Activated CD4-positive, alpha-beta T cell treated with anti-CD3 and anti-CD28 coated beads for 36 hours (primary cell): ENCODE measurements around the gene KRT36. TPM values are rescaled to one million over a fixed set of nuclear protein-coding genes. Genes with fewer than 3 reads are reported as not detected.
A peak's percentile ranks its signal among the peaks of the same experiment; 100 is the strongest.

Experiments
- ATAC-seq: fragments of 200-7000 bp; cut with Tn5 transposase; one replicate; pipeline ENCODE4 v1.10.0; 2021; ENCODE audit warnings: mild to moderate bottlenecking, moderate library complexity
- CTCF ChIA-PET: fragments of 350-600 bp; sonication (Branson Sonifier 250); formaldehyde crosslinking; loops from one replicate; lab custom pipeline; 2021; ENCODE audit warnings: antibody characterized with exemption; lab: Charles Lee
- POLR2A ChIA-PET: fragments of 350-600 bp; sonication (Branson Sonifier 250); formaldehyde crosslinking; loops from one replicate; lab custom pipeline; 2021; ENCODE audit warnings: antibody characterized with exemption, inconsistent platforms; lab: Charles Lee
- DNase-seq: peaks from one replicate; pipeline ENCODE4 v3.0.0-alpha.2; 2020
- H3K27ac Mint-ChIP-seq: one replicate; pipeline ENCODE4 v1.8.0; 2021; ENCODE audit warnings: mixed read lengths
- H3K27me3 Mint-ChIP-seq: one replicate; pipeline ENCODE4 v1.8.0; 2021; ENCODE audit warnings: mixed read lengths
- H3K36me3 Mint-ChIP-seq: one replicate; pipeline ENCODE4 v1.8.0; 2021; ENCODE audit warnings: low read depth, mixed read lengths
- H3K4me1 Mint-ChIP-seq: one replicate; pipeline ENCODE4 v1.8.0; 2021; ENCODE audit warnings: mixed read lengths
- H3K4me3 Mint-ChIP-seq: one replicate; pipeline ENCODE4 v1.8.0; 2021; ENCODE audit warnings: mild to moderate bottlenecking, moderate library complexity, mixed read lengths
- H3K9me3 Mint-ChIP-seq: one replicate; pipeline ENCODE4 v1.8.0; 2021; ENCODE audit warnings: low read depth, mixed read lengths
- intact Hi-C, 2 experiments: fragments of 100-400 bp; cut with DNase I in 1 of 2; cut with micrococcal nuclease in 1 of 2; formaldehyde crosslinking; loops; one replicate each; pipeline versions ENCODE4 v1.14.2 to v1.15.1; 2022 to 2024; cut with DNase I, micrococcal nuclease
- total RNA-seq, 2 experiments: library from RNA; stranded (reverse); gene quantifications; one replicate each; pipeline ENCODE4 v1.2.3, GENCODE V29; 2021

Gene KRT36
- total RNA-seq, 2 experiments from 2014 or later = not detected

GRCh38 chr17:41530062-41531048, 40.6 kb upstream of the KRT36 start:
- Mint-ChIP-seq H3K4me3 (no peak overlapping the region), H3K9me3 (no peaks in the 10 kb centered on the region), H3K4me1 (peaks cover 5% of the 10 kb centered on the region), H3K27ac (no peak overlapping the region), H3K27me3 (peaks cover 37% of the 10 kb centered on the region), H3K36me3 (no peaks in the 10 kb centered on the region)
- intact Hi-C loops = no loop called here
- ATAC-seq = no peak
- DNase-seq = no peak
- ChIA-PET CTCF (interaction anchor here (1.1 to 2.2 kb wide), 3 partner anchors 19 to 118 kb away, joined by 3 to 9 read pairs (median 3); no protein-coding TSS in a partner anchor), POLR2A (no interaction called here)

GRCh38 chr17:41529491-41529915, 39.8 kb upstream of the KRT36 start:
- peaks cover 37% of the 10 kb centered on the region for H3K27me3 Mint-ChIP-seq
- H3K36me3 Mint-ChIP-seq = no peaks in the 10 kb centered on the region
- no peak overlapping the region for H3K27ac Mint-ChIP-seq
- DNase-seq (no peak), ATAC-seq (no peak)
- ChIA-PET CTCF (interaction anchor here (0.6 to 2.2 kb wide), 5 partner anchors 20 to 463 kb away, joined by 3 to 9 read pairs (median 3); no protein-coding TSS in a partner anchor), POLR2A (no interaction called here)
- peaks cover 5% of the 10 kb centered on the region for H3K4me1 Mint-ChIP-seq
- H3K4me3 Mint-ChIP-seq = no peak overlapping the region
- H3K9me3 Mint-ChIP-seq = no peaks in the 10 kb centered on the region
- intact Hi-C loops = no loop called here

- H3K4me1 Mint-ChIP-seq = peaks cover 5% of the 10 kb centered on the region
- no peaks in the 10 kb centered on the region for H3K36me3 Mint-ChIP-seq
- H3K9me3 Mint-ChIP-seq = no peaks in the 10 kb centered on the region
- peaks cover 37% of the 10 kb centered on the region for H3K27me3 Mint-ChIP-seq
- POLR2A ChIA-PET = no interaction called here
- DNase-seq (no peak), ATAC-seq (no peak)
- CTCF ChIA-PET = interaction anchor here (0.6 to 2.2 kb wide), 5 partner anchors 20 to 464 kb away, joined by 3 to 9 read pairs (median 3); no protein-coding TSS in a partner anchor
- H3K27ac Mint-ChIP-seq = no peak overlapping the region
- no peak overlapping the region for H3K4me3 Mint-ChIP-seq
- intact Hi-C loops = no loop called here
These were observed 39.2 kb upstream of the KRT36 start for GRCh38 chr17:41528959-41529353.

- peak; percentile 15 for DNase-seq
- no peak for ATAC-seq
- Mint-ChIP-seq H3K27me3 (peaks cover 32% of the 10 kb centered on the region), H3K27ac (no peak overlapping the region), H3K4me1 (peaks cover 5% of the 10 kb centered on the region), H3K9me3 (no peaks in the 10 kb centered on the region), H3K36me3 (no peaks in the 10 kb centered on the region), H3K4me3 (no peak overlapping the region)
- intact Hi-C loops = no loop called here
- POLR2A ChIA-PET = no interaction called here
- CTCF ChIA-PET = interaction anchor here (0.7 to 1.0 kb wide), 2 partner anchors 54 to 55 kb away, joined by 3 to 4 read pairs; no protein-coding TSS in a partner anchor
These were observed 37.6 kb upstream of the KRT36 start for GRCh38 chr17:41527063-41528023.

- no peak for ATAC-seq
- ChIA-PET POLR2A (no interaction called here), CTCF (interaction anchor here (0.6 kb wide), 2 partner anchors 68 to 148 kb away, joined by 3 read pairs; no protein-coding TSS in a partner anchor)
- no peak for DNase-seq
- H3K27me3 Mint-ChIP-seq = peaks cover 24% of the 10 kb centered on the region
- no peak overlapping the region for H3K27ac Mint-ChIP-seq
- peaks cover 5% of the 10 kb centered on the region for H3K4me1 Mint-ChIP-seq
- H3K9me3 Mint-ChIP-seq = no peaks in the 10 kb centered on the region
- no peaks in the 10 kb centered on the region for H3K36me3 Mint-ChIP-seq
- intact Hi-C loops = no loop called here
- no peak overlapping the region for H3K4me3 Mint-ChIP-seq
These were observed 34.6 kb upstream of the KRT36 start for GRCh38 chr17:41524261-41524660.

- H3K4me1 Mint-ChIP-seq = peaks cover 5% of the 10 kb centered on the region
- no peaks in the 10 kb centered on the region for H3K9me3 Mint-ChIP-seq
- intact Hi-C loops = no loop called here
- ChIA-PET POLR2A (no interaction called here), CTCF (interaction anchor here (0.6 kb wide), 2 partner anchors 68 to 148 kb away, joined by 3 read pairs; no protein-coding TSS in a partner anchor)
- H3K36me3 Mint-ChIP-seq = no peaks in the 10 kb centered on the region
- no peak for DNase-seq
- H3K27me3 Mint-ChIP-seq = peaks cover 20% of the 10 kb centered on the region
- no peak overlapping the region for H3K4me3 Mint-ChIP-seq
- no peak overlapping the region for H3K27ac Mint-ChIP-seq
- ATAC-seq = no peak
These were observed 34.1 kb upstream of the KRT36 start for GRCh38 chr17:41523787-41524186.

GRCh38 chr17:41523225-41523593, 33.5 kb upstream of the KRT36 start:
- ATAC-seq (no peak), DNase-seq (no peak)
- no peak overlapping the region for H3K27ac Mint-ChIP-seq
- H3K36me3 Mint-ChIP-seq = no peaks in the 10 kb centered on the region
- H3K4me1 Mint-ChIP-seq = peaks cover 3% of the 10 kb centered on the region
- H3K27me3 Mint-ChIP-seq = peaks cover 14% of the 10 kb centered on the region
- ChIA-PET CTCF (no interaction called here), POLR2A (no interaction called here)
- no peaks in the 10 kb centered on the region for H3K9me3 Mint-ChIP-seq
- no peak overlapping the region for H3K4me3 Mint-ChIP-seq
- intact Hi-C loops = no loop called here

GRCh38 chr17:41522301-41523224, 32.9 kb upstream of the KRT36 start:
- ChIA-PET POLR2A (interaction anchor here (0.6 kb wide), 1 partner anchor 977 kb away, joined by 5 read pairs; no protein-coding TSS in a partner anchor), CTCF (interaction anchor here (1.1 kb wide), 1 partner anchor 27 kb away, joined by 3 read pairs; no protein-coding TSS in a partner anchor)
- intact Hi-C loops = no loop called here
- H3K9me3 Mint-ChIP-seq = no peaks in the 10 kb centered on the region
- H3K27ac Mint-ChIP-seq = no peak overlapping the region
- ATAC-seq = no peak
- DNase-seq = no peak
- no peaks in the 10 kb centered on the region for H3K36me3 Mint-ChIP-seq
- no peak overlapping the region for H3K4me3 Mint-ChIP-seq
- H3K27me3 Mint-ChIP-seq = peaks cover 14% of the 10 kb centered on the region
- H3K4me1 Mint-ChIP-seq = peaks cover 3% of the 10 kb centered on the region

- H3K27ac Mint-ChIP-seq = no peak overlapping the region
These were observed 32.0 kb upstream of the KRT36 start for GRCh38 chr17:41521574-41522261.

More at GRCh38 chr17:41521574-41522261, 32.0 kb upstream of the KRT36 start:
- DNase-seq (no peak), ATAC-seq (no peak)
- Mint-ChIP-seq H3K4me1 (no peaks in the 10 kb centered on the region), H3K27me3 (peaks cover 6% of the 10 kb centered on the region), H3K36me3 (no peaks in the 10 kb centered on the region), H3K9me3 (no peaks in the 10 kb centered on the region), H3K4me3 (no peak overlapping the region)
- ChIA-PET CTCF (interaction anchor here (0.6 to 1.1 kb wide), 2 partner anchors 28 to 685 kb away, joined by 3 read pairs; no protein-coding TSS in a partner anchor), POLR2A (interaction anchor here (0.6 kb wide), 1 partner anchor 978 kb away, joined by 5 read pairs; no protein-coding TSS in a partner anchor)
- intact Hi-C loops = no loop called here
